Kidney epithelial cell (primary cell): ENCODE measurements around the gene MARCHF9. TPM values are rescaled to one million over a fixed set of nuclear protein-coding genes. Genes with fewer than 3 reads are reported as not detected.
A peak's percentile ranks its signal among the peaks of the same experiment; 100 is the strongest.

ENCODE experiments used
- DNase-seq: peaks from one replicate; pipeline ENCODE4 v3.0.0-alpha.2; 2010; ENCODE audit warnings: low read depth
- H3K27me3 ChIP-seq: 2 replicates; pipeline ENCODE4 v1.6.0; 2011; ENCODE audit warnings: low read length; ENCODE audit not compliant: control insufficient read depth, insufficient read depth
- H3K36me3 ChIP-seq: 2 replicates; pipeline ENCODE4 v1.5.1; 2011; ENCODE audit warnings: low read length; ENCODE audit not compliant: control insufficient read depth, insufficient read depth
- H3K4me3 ChIP-seq: 2 replicates; pipeline ENCODE4 v1.5.1; 2011; ENCODE audit warnings: low read depth, mild to moderate bottlenecking, control low read depth, low read length
- CTCF ChIP-seq: IDR thresholded peaks from 2 replicates; pipeline ENCODE4 v1.5.1; 2011; ENCODE audit warnings: mild to moderate bottlenecking, moderate library complexity, low read length, control low read depth, inconsistent platforms; ENCODE audit not compliant: insufficient read depth, poor library complexity, severe bottlenecking
- total RNA-seq: library from RNA; depleted of rRNA; stranded (reverse); fragments of >200 nt; gene quantifications from 2 replicates; pipeline ENCODE4 v1.2.3, GENCODE V29; 2015

Gene MARCHF9
- total RNA-seq, 1 donor from 2014 or later: 16.7 TPM

- H3K27me3 ChIP-seq: peaks cover 61% of the 10 kb centered on the region
Observed at GRCh38 chr12:57740656-57741412, 14.1 kb upstream of the MARCHF9 start.

GRCh38 chr12:57741413-57741789, 13.5 kb upstream of the MARCHF9 start:
- no peaks in the 10 kb centered on the region for H3K36me3 ChIP-seq
- H3K4me3 ChIP-seq: no peak overlapping the region
- no peak for TF ChIP-seq CTCF
- DNase-seq: no peak
- H3K27me3 ChIP-seq: peaks cover 55% of the 10 kb centered on the region

More at GRCh38 chr12:57740656-57741412, 14.1 kb upstream of the MARCHF9 start:
- DNase-seq: no peak
- TF ChIP-seq CTCF: no peak
- H3K4me3 ChIP-seq: no peak overlapping the region
- H3K36me3 ChIP-seq: no peaks in the 10 kb centered on the region

- Histone ChIP-seq H3K4me3 (no peak overlapping the region), H3K36me3 (no peaks in the 10 kb centered on the region), H3K27me3 (peaks cover 48% of the 10 kb centered on the region)
- TF ChIP-seq CTCF: peak; percentile 8
- DNase-seq: no peak
Observed at GRCh38 chr12:57741844-57742738, 12.8 kb upstream of the MARCHF9 start.

- DNase-seq: no peak
- H3K4me3 ChIP-seq: no peak overlapping the region
- peaks cover 1% of the 10 kb centered on the region for H3K36me3 ChIP-seq
- no peak for TF ChIP-seq CTCF
- H3K27me3 ChIP-seq: peaks cover 33% of the 10 kb centered on the region
Observed at GRCh38 chr12:57743769-57744168, 11.1 kb upstream of the MARCHF9 start.

GRCh38 chr12:57744194-57744776, 10.6 kb upstream of the MARCHF9 start:
- DNase-seq: no peak
- H3K36me3 ChIP-seq: peaks cover 2% of the 10 kb centered on the region
- H3K4me3 ChIP-seq: peak overlapping the region; percentile 86
- no peak for TF ChIP-seq CTCF
- peaks cover 28% of the 10 kb centered on the region for H3K27me3 ChIP-seq
